ENCODE results near the gene MAP7. TPM values are rescaled to one million over a fixed set of nuclear protein-coding genes. Genes with fewer than 3 reads are reported as not detected.

MAP7 gene
- total and polyA plus RNA-seq, 2 of the 13 experiments (the other 11 are each of a cell fraction or from before 2014, with no cell fraction given) = 0.04 TPM; not detected in 1

GRCh38 chr6:136404007-136404406 is 146.2 kb downstream of the MAP7 start:
- Histone ChIP-seq H3K9ac (ENCODE audit: insufficient read depth, low read depth, low read length) (no peak overlapping the region), H2AFZ (ENCODE audit: low read length) (no peak overlapping the region), H3K4me2 (ENCODE audit: low read depth, low read length) (no peak overlapping the region), H3K4me3 (replicated peaks in 1 of 3; ENCODE audit: insufficient read depth in 1 of 3, low read depth in 2 of 3, low read length in 3 of 3) (no peak overlapping the region), H3K27me3 (ENCODE audit: control insufficient read depth in 1 of 2, insufficient read depth in 2 of 2, low read length in 2 of 2) (no peaks in the 10 kb centered on the region), H3K36me3 (replicated peaks in 1 of 2; ENCODE audit: control insufficient read depth in 1 of 2, insufficient read depth in 2 of 2, low read length in 2 of 2) (no peaks in the 10 kb centered on the region), H3K79me2 (ENCODE audit: insufficient read depth, low read length) (no peaks in the 10 kb centered on the region), H3K4me1 (ENCODE audit: insufficient read depth, low read length) (no peaks in the 10 kb centered on the region), H4K20me1 (ENCODE audit: insufficient read depth, low read length) (no peaks in the 10 kb centered on the region), H3K27ac (ENCODE audit: extremely low read length, insufficient read depth, low read length) (no peak overlapping the region), H3K9me3 (ENCODE audit: low read length) (no peaks in the 10 kb centered on the region)
- in situ Hi-C loops (cut with HindIII; ENCODE audit: extremely low pct_ligation_motif_present, low pct_unique_long_range_greater_than_20kb) = no loop called here
- TF ChIP-seq STAT5B (CRISPR knock-in tag; IDR thresholded peaks at IDR 0.05) (no peak), TEAD3 (CRISPR knock-in tag; optimal IDR thresholded peaks at IDR 0.05; ENCODE audit: borderline replicate concordance) (no peak), ZGPAT (CRISPR knock-in tag; IDR thresholded peaks at IDR 0.05) (no peak), ZNF777 (CRISPR knock-in tag; IDR thresholded peaks at IDR 0.05) (no peak), SMARCE1 (IDR thresholded peaks at IDR 0.05; ENCODE audit: borderline replicate concordance) (no peak), RERE (CRISPR knock-in tag; IDR thresholded peaks at IDR 0.05; ENCODE audit: low read depth) (no peak), ZNF772 (CRISPR knock-in tag; IDR thresholded peaks at IDR 0.05) (no peak), SCMH1 (CRISPR knock-in tag; IDR thresholded peaks at IDR 0.05; ENCODE audit: borderline replicate concordance) (no peak), NR0B2 (CRISPR knock-in tag; IDR thresholded peaks at IDR 0.05) (no peak), PHF20 (CRISPR knock-in tag; IDR thresholded peaks at IDR 0.05) (no peak), ATF4 (CRISPR knock-in tag; IDR thresholded peaks at IDR 0.05) (no peak)
- 26% methylated on average over 3 of the region's 3 CpGs for WGBS (ENCODE audit: low lambda C conversion rate)
- CTCF ChIA-PET (ENCODE audit: low intra/inter-chr PET ratio, low total read pairs) = no interaction called here
- BruUV-seq (replicated peaks) = no TSS peak
- intact Hi-C loops (cut with micrococcal nuclease; ENCODE audit: unreplicated experiment) = no loop called here
- FAIRE-seq (no peak), ATAC-seq (no peak), DNase-seq (ENCODE audit: low spot score) (no peak)
- POLR2A ChIA-PET = no interaction called here

All from HepG2 (cell line).